HepG2 (cell line): ENCODE results near the gene PGP. TPM values are rescaled to one million over a fixed set of nuclear protein-coding genes. Genes with fewer than 3 reads are reported as not detected.

Experiments
- ATAC-seq: fragments of 200-7000 bp; cut with Tn5 transposase; 3 replicates; pipeline ENCODE4 v1.9.1; 2020; ENCODE audit warnings: mild to moderate bottlenecking, moderate library complexity
- BruUV-seq: library from RNA; stranded (reverse); fragments of 400-500 nt; replicated peaks from 2 replicates; lab custom pipeline; 2021; lab: Mats Ljungman, UMichigan
- CTCF ChIA-PET: fragments of 300-600 bp; formaldehyde crosslinking; extraction: SDS; loops from one replicate; lab custom pipeline; 2021; ENCODE audit warnings: low total read pairs, inconsistent platforms, low intra/inter-chr PET ratio; lab: Yijun Ruan, JAX
- POLR2A ChIA-PET: fragments of 350-600 bp; sonication (Branson Sonifier 250); formaldehyde crosslinking; loops from one replicate; lab custom pipeline; 2020; ENCODE audit warnings: antibody characterized with exemption, inconsistent platforms; lab: Yijun Ruan, JAX
- DNase-seq: peaks from one replicate; pipeline ENCODE4 v3.0.0-alpha.2; 2015; ENCODE audit warnings: low spot score
- FAIRE-seq: peaks from 3 replicates; lab custom pipeline; 2011; peaks lifted over from hg19 to GRCh38; lab: Jason Lieb, UNC
- H2AFZ ChIP-seq: one replicate; pipeline ENCODE4 v1.6.1; 2011; ENCODE audit warnings: low read length, inconsistent platforms
- H3K27ac ChIP-seq: fragments of 300-600 bp; 3 replicates; pipeline ENCODE4 v1.8.0; 2011; ENCODE audit warnings: mixed run types, mild to moderate bottlenecking, mixed read lengths, low read length, inconsistent platforms; ENCODE audit not compliant: insufficient read depth; ENCODE audit errors: extremely low read length
- H3K27me3 ChIP-seq, 2 experiments: fragments of 200-600 bp in 1 of 2; 2 replicates in 1 of 2; 3 replicates in 1 of 2; pipeline versions ENCODE4 v1.6.0 to v1.8.0; 2011; ENCODE audit warnings: low read length in 2 of 2, mild to moderate bottlenecking in 2 of 2, moderate library complexity in 2 of 2, inconsistent platforms in 1 of 2; ENCODE audit not compliant: insufficient read depth in 2 of 2, control insufficient read depth in 1 of 2
- H3K36me3 ChIP-seq, 2 experiments: fragments of 200-600 bp in 1 of 2; replicated peaks in 1 of 2; 2 replicates in 1 of 2; 3 replicates in 1 of 2; pipeline versions ENCODE4 v1.5.1 to v1.8.0; 2011; ENCODE audit warnings: low read length in 2 of 2, inconsistent platforms in 1 of 2; ENCODE audit not compliant: insufficient read depth in 2 of 2, control insufficient read depth in 1 of 2
- H3K4me1 ChIP-seq: 2 replicates; pipeline ENCODE4 v1.5.1; 2012; ENCODE audit warnings: low read length, inconsistent platforms; ENCODE audit not compliant: insufficient read depth
- H3K4me2 ChIP-seq: 2 replicates; pipeline ENCODE4 v1.6.0; 2011; ENCODE audit warnings: low read depth, low read length, inconsistent platforms
- H3K4me3 ChIP-seq, 3 experiments: fragments of 200-600 bp in 1 of 3; sonication (generic), shearing (Covaris generic) in 1 of 3; replicated peaks in 1 of 3; 2 replicates each; pipeline ENCODE4 v1.5.1; 2011 to 2016; ENCODE audit warnings: low read length in 3 of 3, inconsistent platforms in 2 of 3, low read depth in 2 of 3, mild to moderate bottlenecking in 2 of 3, control low read depth in 1 of 3, mixed read lengths in 1 of 3; ENCODE audit not compliant: insufficient read depth in 1 of 3
- H3K79me2 ChIP-seq: one replicate; pipeline ENCODE4 v1.6.1; 2011; ENCODE audit warnings: low read length, inconsistent platforms; ENCODE audit not compliant: insufficient read depth
- H3K9ac ChIP-seq: 2 replicates; pipeline ENCODE4 v1.6.0; 2011; ENCODE audit warnings: mild to moderate bottlenecking, low read depth, low read length, inconsistent platforms; ENCODE audit not compliant: insufficient read depth
- H3K9me3 ChIP-seq: 2 replicates; pipeline ENCODE4 v1.5.1; 2012; ENCODE audit warnings: mild to moderate bottlenecking, low read length
- H4K20me1 ChIP-seq: 2 replicates; pipeline ENCODE4 v1.6.0; 2011; ENCODE audit warnings: inconsistent platforms, mild to moderate bottlenecking, low read length, moderate library complexity; ENCODE audit not compliant: insufficient read depth
- AGO2 ChIP-seq: fragments of 200-400 bp; formaldehyde crosslinking; optimal IDR thresholded peaks from 2 replicates; pipeline ENCODE3; 2017; ENCODE audit warnings: mild to moderate bottlenecking, low read depth, low read length, moderate library complexity
- BHLHE40 ChIP-seq: IDR thresholded peaks from 2 replicates; pipeline ENCODE4 v1.6.1; 2011; ENCODE audit warnings: low read length, improper control_type of control experiment
- DMAP1 ChIP-seq: IDR thresholded peaks from 2 replicates; pipeline ENCODE4 v1.6.1; 2016
- E2F5 ChIP-seq: sonication (generic); formaldehyde crosslinking; conservative IDR thresholded peaks from 2 replicates; pipeline ENCODE4 v1.4.0; 2020; ENCODE audit warnings: missing genetic modification reagents
- HNF1B ChIP-seq: sonication (generic); formaldehyde crosslinking; IDR thresholded peaks from 2 replicates; pipeline ENCODE4 v1.5.1; 2020; ENCODE audit warnings: mild to moderate bottlenecking, moderate library complexity, missing genetic modification reagents
- NFKB2 ChIP-seq: sonication (generic); formaldehyde crosslinking; IDR thresholded peaks from 2 replicates; pipeline ENCODE4 v1.4.0; 2020; ENCODE audit warnings: missing genetic modification reagents, borderline replicate concordance
- PHF21A ChIP-seq: sonication (generic); formaldehyde crosslinking; IDR thresholded peaks from 2 replicates; pipeline ENCODE4 v1.5.0; 2020; ENCODE audit warnings: mild to moderate bottlenecking, missing genetic modification reagents
- POGK ChIP-seq: sonication (generic); formaldehyde crosslinking; conservative IDR thresholded peaks from 2 replicates; pipeline ENCODE4 v1.8.0; 2022; ENCODE audit warnings: mild to moderate bottlenecking, moderate library complexity, missing genetic modification reagents
- POLR2AphosphoS2 ChIP-seq: IDR thresholded peaks from 2 replicates; pipeline ENCODE4 v1.6.1; 2011; ENCODE audit warnings: low read depth, low read length, improper control_type of control experiment
- RBFOX2 ChIP-seq: fragments of 200-400 bp; formaldehyde crosslinking; IDR thresholded peaks from 2 replicates; pipeline ENCODE4 v1.6.1; 2017; ENCODE audit warnings: low read depth, mild to moderate bottlenecking, low read length
- SMARCE1 ChIP-seq: fragments of 450-650 bp; IDR thresholded peaks from 2 replicates; pipeline ENCODE4 v1.6.1; 2017; ENCODE audit warnings: borderline replicate concordance
- SRSF9 ChIP-seq: fragments of 200-400 bp; formaldehyde crosslinking; IDR thresholded peaks from 2 replicates; pipeline ENCODE4 v1.6.1; 2018; ENCODE audit warnings: borderline replicate concordance, mild to moderate bottlenecking, low read depth, low read length; ENCODE audit not compliant: insufficient read depth, poor library complexity, severe bottlenecking
- ZNF235 ChIP-seq: sonication (generic); formaldehyde crosslinking; IDR thresholded peaks from 2 replicates; pipeline ENCODE4 v1.8.1; 2023; ENCODE audit warnings: mild to moderate bottlenecking, missing genetic modification reagents, borderline replicate concordance
- ZNF543 ChIP-seq: sonication (generic); formaldehyde crosslinking; IDR thresholded peaks from 2 replicates; pipeline ENCODE4 v1.4.0; 2020; ENCODE audit warnings: mild to moderate bottlenecking, missing genetic modification reagents
- ZNF562 ChIP-seq: sonication (generic); formaldehyde crosslinking; IDR thresholded peaks from 2 replicates; pipeline ENCODE4 v1.8.0; 2022; ENCODE audit warnings: missing genetic modification reagents, borderline replicate concordance
- ZNF776 ChIP-seq: sonication (generic); formaldehyde crosslinking; IDR thresholded peaks from 2 replicates; pipeline ENCODE4 v1.4.0; 2020; ENCODE audit warnings: mild to moderate bottlenecking, missing genetic modification reagents
- ZSCAN22 ChIP-seq: sonication (generic); formaldehyde crosslinking; IDR thresholded peaks from 2 replicates; pipeline ENCODE4 v1.4.0; 2020; ENCODE audit warnings: mild to moderate bottlenecking, missing genetic modification reagents
- WGBS: methylation state at CpG from one replicate; pipeline ENCODE4 v1.1.6; 2017; ENCODE audit warnings: low lambda C conversion rate; 5-methylcytosine and 5-hydroxymethylcytosine counted together
- in situ Hi-C: cut with HindIII; loops from 2 replicates; pipeline ENCODE4 v1.10.0; 2017; ENCODE audit warnings: low pct_unique_long_range_greater_than_20kb; ENCODE audit not compliant: extremely low pct_ligation_motif_present
- intact Hi-C: fragments of 100-400 bp; cut with micrococcal nuclease; formaldehyde crosslinking; loops from one replicate; pipeline ENCODE4 v1.10.0; 2022; ENCODE audit not compliant: unreplicated experiment
- polyA plus RNA-seq, 8 experiments: library from polyadenylated mRNA; depleted of rRNA in 3 of 8; stranded (reverse) in 7 of 8; unstranded in 1 of 8; fragments of >200 nt; fragmentation: Illumina TruSeq in 4 of 8; extraction: Trizol in 4 of 8; gene quantifications; 2 replicates each; pipeline versions ENCODE4 v1.2.1 to v1.2.3, GENCODE V29; 2011 to 2016; ENCODE audit warnings: low read depth in 4 of 8, missing spikeins in 1 of 8, mixed read lengths in 1 of 8; ENCODE audit not compliant: insufficient read depth in 1 of 8
- total RNA-seq, 5 experiments: library from RNA; depleted of rRNA; stranded (reverse); fragments of >200 nt; fragmentation: Illumina TruSeq; extraction: Trizol; gene quantifications; 2 replicates each; pipeline ENCODE4 v1.2.3, GENCODE V29; 2016; ENCODE audit warnings: low read depth in 1 of 5
- TF ChIP-seq, protein P1 (sequence below): sonication (generic); formaldehyde crosslinking; IDR thresholded peaks from 2 replicates; pipeline ENCODE4 v1.9.0; 2022; ENCODE audit warnings: low read depth, missing genetic modification reagents

The PGP gene
- total and polyA plus RNA-seq, 2 of the 13 experiments (the other 11 are each of a cell fraction or from before 2014, with no cell fraction given): 7.3 to 18.3 TPM

DNA sequence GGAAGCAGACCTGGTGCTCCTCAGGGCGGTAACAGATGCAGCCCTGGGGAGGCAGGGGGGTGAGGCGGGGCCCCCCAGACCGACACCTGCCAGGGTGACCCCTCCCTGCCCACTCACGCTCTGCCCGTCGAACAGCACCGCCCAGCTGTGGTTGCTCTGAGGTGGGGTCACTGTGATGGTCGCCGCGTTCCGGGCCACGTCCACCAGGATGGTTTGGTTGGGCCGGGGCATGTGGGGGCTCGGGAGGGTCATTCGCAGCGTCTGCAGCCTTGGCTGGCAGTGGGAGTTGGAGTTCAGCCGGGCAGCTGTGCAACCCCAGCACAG is 4.7 kb downstream of the PGP start:
- no TSS peak for BruUV-seq
- no peak for ATAC-seq
- Histone ChIP-seq H3K9me3 (no peaks in the 10 kb centered on the region), H3K4me1 (peaks cover 52% of the 10 kb centered on the region), H4K20me1 (0 out of 2 replicates have a peak, but pooled peaks cover 3% of the 10 kb centered on the region), H2AFZ (no peak overlapping the region), H3K9ac (no peak overlapping the region), H3K4me3 (peak overlapping the region in 1 of 3 experiments; percentile 30; a peak in 1 of 6 replicates), H3K79me2 (peaks cover 28% of the 10 kb centered on the region), H3K27ac (peak overlapping the region; percentile 59), H3K4me2 (0 out of 2 replicates have a peak overlapping the region, but pooled peaks have one; percentile 63), H3K27me3 (no peaks in the 10 kb centered on the region; a peak in 1 of 5 replicates), H3K36me3 (peaks cover 4 to 20% of the 10 kb centered on the region in 2 experiments; a peak in 4 of 5 replicates)
- 93% methylated on average over 13 of the region's 17 CpGs for whole genome bisulfite sequencing
- intact Hi-C loops (no loop called here), in situ Hi-C loops (no loop called here)
- DNase-seq: no peak
- ChIA-PET POLR2A (interaction anchor here (0.9 to 1.4 kb wide), 3 partner anchors 16 to 55 kb away, joined by 3 to 6 read pairs (median 5); partner anchors contain the start of gene TRAF7), CTCF (no interaction called here)
- TF ChIP-seq ZNF562 (CRISPR knock-in tag) (no peak), ZSCAN22 (no peak), DMAP1 (CRISPR knock-in tag) (no peak), HNF1B (CRISPR knock-in tag) (no peak), RBFOX2 (peak; percentile 71; the same call in 1 of the 2 replicates), BHLHE40 (no peak), POLR2AphosphoS2 (no peak), E2F5 (CRISPR knock-in tag) (no peak), POGK (no peak), SRSF9 (no peak), ZNF776 (0 out of 2 replicates have a peak, but pooled peaks have one; percentile 16), ZNF235 (CRISPR knock-in tag) (no peak), NFKB2 (CRISPR knock-in tag) (no peak), PHF21A (CRISPR knock-in tag) (no peak), SMARCE1 (no peak), ZNF543 (no peak), AGO2 (peak; percentile 49)
- TF ChIP-seq, protein P1, sequence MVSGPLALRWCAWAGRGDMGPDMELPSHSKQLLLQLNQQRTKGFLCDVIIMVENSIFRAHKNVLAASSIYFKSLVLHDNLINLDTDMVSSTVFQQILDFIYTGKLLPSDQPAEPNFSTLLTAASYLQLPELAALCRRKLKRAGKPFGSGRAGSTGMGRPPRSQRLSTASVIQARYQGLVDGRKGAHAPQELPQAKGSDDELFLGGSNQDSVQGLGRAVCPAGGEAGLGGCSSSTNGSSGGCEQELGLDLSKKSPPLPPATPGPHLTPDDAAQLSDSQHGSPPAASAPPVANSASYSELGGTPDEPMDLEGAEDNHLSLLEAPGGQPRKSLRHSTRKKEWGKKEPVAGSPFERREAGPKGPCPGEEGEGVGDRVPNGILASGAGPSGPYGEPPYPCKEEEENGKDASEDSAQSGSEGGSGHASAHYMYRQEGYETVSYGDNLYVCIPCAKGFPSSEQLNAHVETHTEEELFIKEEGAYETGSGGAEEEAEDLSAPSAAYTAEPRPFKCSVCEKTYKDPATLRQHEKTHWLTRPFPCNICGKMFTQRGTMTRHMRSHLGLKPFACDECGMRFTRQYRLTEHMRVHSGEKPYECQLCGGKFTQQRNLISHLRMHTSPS (CRISPR knock-in tag): no peak
- FAIRE-seq: no peak
